Tibial nerve (tissue), 4 donors: Measurements from ENCODE around the gene OLFM1. TPM values are rescaled to one million over a fixed set of nuclear protein-coding genes. Genes with fewer than 3 reads are reported as not detected.

Experiments used
- DNase-seq, 2 donors: peaks; one replicate each; pipeline ENCODE4 v3.0.0-alpha.2; 2019; ENCODE audit warnings: low spot score in 2 of 2
- H3K27ac ChIP-seq, 4 donors: fragments of 200-600 bp; sonication (generic) in 3 of 4; one replicate each; pipeline ENCODE4 v1.5.1; 2017 to 2019; ENCODE audit warnings: mild to moderate bottlenecking in 1 of 4
- H3K27me3 ChIP-seq, 2 donors: fragments of 200-600 bp; sonication (generic) in 1 of 2; one replicate each; pipeline versions ENCODE4 v1.5.1 to v1.6.0; 2017 to 2019
- H3K36me3 ChIP-seq, 3 donors: fragments of 200-600 bp; sonication (generic); one replicate each; pipeline ENCODE4 v1.5.1; 2018 to 2019
- H3K4me1 ChIP-seq, 4 donors: fragments of 200-600 bp; sonication (generic) in 3 of 4; one replicate each; pipeline ENCODE4 v1.5.1; 2017 to 2019
- H3K4me3 ChIP-seq, 4 donors: fragments of 200-600 bp; sonication (generic) in 3 of 4; one replicate each; pipeline ENCODE4 v1.5.1; 2017 to 2019; ENCODE audit warnings: mild to moderate bottlenecking in 1 of 4, moderate library complexity in 1 of 4
- H3K9me3 ChIP-seq, 4 donors: fragments of 200-600 bp; sonication (generic) in 3 of 4; one replicate each; pipeline ENCODE4 v1.5.1; 2017 to 2019
- CTCF ChIP-seq, 5 experiments: fragments of 200-600 bp in 3 of 5; fragments of 450-650 bp in 2 of 5; sonication (generic) in 3 of 5; IDR thresholded peaks; one replicate each; pipeline ENCODE4 v1.5.1; 2016 to 2019; ENCODE audit warnings: antibody characterized with exemption in 5 of 5, mild to moderate bottlenecking in 3 of 5, moderate library complexity in 2 of 5
- EP300 ChIP-seq, 2 donors: sonication (generic); formaldehyde crosslinking; IDR thresholded peaks; one replicate each; pipeline ENCODE4 v1.6.1; 2017; ENCODE audit warnings: antibody characterized with exemption in 2 of 2, mild to moderate bottlenecking in 1 of 2
- POLR2A ChIP-seq, 2 donors: fragments of 450-650 bp; IDR thresholded peaks; one replicate each; pipeline ENCODE4 v1.6.1; 2017; ENCODE audit warnings: antibody characterized with exemption in 2 of 2, mild to moderate bottlenecking in 2 of 2, moderate library complexity in 2 of 2
- WGBS, 2 donors: methylation state at CpG; one replicate each; pipeline ENCODE4 v1.1.5; 2018; 5-methylcytosine and 5-hydroxymethylcytosine counted together
- total RNA-seq, 4 donors: library from RNA; depleted of rRNA; stranded (reverse); fragments of >200 nt; gene quantifications; one replicate each; pipeline ENCODE4 v1.1.0, GENCODE V29; 2016

The OLFM1 gene
- total RNA-seq, 4 donors from 2014 or later = 30.3 to 63.8 (median 38.3) TPM

- H3K36me3 ChIP-seq = peaks cover 0 to 71% (median 0%) of the 10 kb centered on the region in 3 donors
- TF ChIP-seq POLR2A (IDR thresholded peaks at IDR 0.05) = no peak
- no peak for TF ChIP-seq EP300 (IDR thresholded peaks at IDR 0.05)
- TF ChIP-seq CTCF (IDR thresholded peaks at IDR 0.05) = no peak
Measured at GRCh38 chr9:135100241-135100681, 12.8 kb downstream of the OLFM1 start.

GRCh38 chr9:135100725-135101410, 13.4 kb downstream of the OLFM1 start:
- 82 to 86% methylated on average over 10 of the region's 10 CpGs for WGBS, 2 donors
- TF ChIP-seq CTCF (IDR thresholded peaks at IDR 0.05) = no peak
- TF ChIP-seq POLR2A (IDR thresholded peaks at IDR 0.05) = no peak
- TF ChIP-seq EP300 (IDR thresholded peaks at IDR 0.05) = no peak
- Histone ChIP-seq H3K36me3 (peaks cover 0 to 70% (median 0%) of the 10 kb centered on the region in 3 donors), H3K4me3 (no peak overlapping the region), H3K27me3 (no peaks in the 10 kb centered on the region), H3K27ac (no peak overlapping the region), H3K4me1 (no peaks in the 10 kb centered on the region), H3K9me3 (no peaks in the 10 kb centered on the region)
- DNase-seq = no peak

More at GRCh38 chr9:135100241-135100681, 12.8 kb downstream of the OLFM1 start:
- Histone ChIP-seq H3K27ac (no peak overlapping the region), H3K4me3 (no peak overlapping the region), H3K4me1 (no peaks in the 10 kb centered on the region), H3K9me3 (no peaks in the 10 kb centered on the region), H3K27me3 (no peaks in the 10 kb centered on the region)
- WGBS, 2 donors = 52 to 59% methylated on average over 10 of the region's 10 CpGs
- no peak for DNase-seq

GRCh38 chr9:135101486-135101885, 14.0 kb downstream of the OLFM1 start:
- Histone ChIP-seq H3K36me3 (peaks cover 0 to 64% (median 0%) of the 10 kb centered on the region in 3 donors), H3K27ac (no peak overlapping the region), H3K27me3 (no peaks in the 10 kb centered on the region), H3K4me3 (no peak overlapping the region), H3K4me1 (no peaks in the 10 kb centered on the region), H3K9me3 (no peaks in the 10 kb centered on the region)
- DNase-seq = no peak
- TF ChIP-seq EP300 (IDR thresholded peaks at IDR 0.05) = no peak
- 83 to 86% methylated on average over 7 to 9 of the region's 11 CpGs for WGBS, 2 donors

- DNase-seq = no peak
- peaks cover 0 to 64% (median 0%) of the 10 kb centered on the region in 3 donors for H3K36me3 ChIP-seq
- TF ChIP-seq POLR2A (IDR thresholded peaks at IDR 0.05) (no peak), EP300 (IDR thresholded peaks at IDR 0.05) (no peak), CTCF (IDR thresholded peaks at IDR 0.05) (no peak)
- no peak overlapping the region for H3K4me3 ChIP-seq
- H3K27ac ChIP-seq = no peak overlapping the region
- no peaks in the 10 kb centered on the region for H3K4me1 ChIP-seq
- H3K27me3 ChIP-seq = no peaks in the 10 kb centered on the region
- 86 to 91% methylated on average over 8 of the region's 8 CpGs for WGBS, 2 donors
- no peaks in the 10 kb centered on the region for H3K9me3 ChIP-seq
Measured at GRCh38 chr9:135101926-135102325, 14.5 kb downstream of the OLFM1 start.

- WGBS, 2 donors = 93 to 95% methylated on average over 12 of the region's 12 CpGs
- H3K36me3 ChIP-seq = peaks cover 0 to 61% (median 0%) of the 10 kb centered on the region in 3 donors
- no peak overlapping the region for H3K4me3 ChIP-seq
- no peaks in the 10 kb centered on the region for H3K27me3 ChIP-seq
- no peaks in the 10 kb centered on the region for H3K9me3 ChIP-seq
- H3K27ac ChIP-seq = no peak overlapping the region
- H3K4me1 ChIP-seq = no peaks in the 10 kb centered on the region
- TF ChIP-seq POLR2A (IDR thresholded peaks at IDR 0.05) (no peak), EP300 (IDR thresholded peaks at IDR 0.05) (no peak), CTCF (IDR thresholded peaks at IDR 0.05) (no peak)
- DNase-seq = no peak
Measured at GRCh38 chr9:135102331-135102730, 14.9 kb downstream of the OLFM1 start.
